ENCODE data around the gene SHLD1. TPM values are rescaled to one million over a fixed set of nuclear protein-coding genes. Genes with fewer than 3 reads are reported as not detected.
"Not testable (repeated sequence)": the region's sequence is repeated elsewhere in the genome, so short reads cannot be mapped to it uniquely, and the experiment has no call there.

Gene SHLD1
- total RNA-seq, 1 donor from 2014 or later = 2.4 TPM

DNA sequence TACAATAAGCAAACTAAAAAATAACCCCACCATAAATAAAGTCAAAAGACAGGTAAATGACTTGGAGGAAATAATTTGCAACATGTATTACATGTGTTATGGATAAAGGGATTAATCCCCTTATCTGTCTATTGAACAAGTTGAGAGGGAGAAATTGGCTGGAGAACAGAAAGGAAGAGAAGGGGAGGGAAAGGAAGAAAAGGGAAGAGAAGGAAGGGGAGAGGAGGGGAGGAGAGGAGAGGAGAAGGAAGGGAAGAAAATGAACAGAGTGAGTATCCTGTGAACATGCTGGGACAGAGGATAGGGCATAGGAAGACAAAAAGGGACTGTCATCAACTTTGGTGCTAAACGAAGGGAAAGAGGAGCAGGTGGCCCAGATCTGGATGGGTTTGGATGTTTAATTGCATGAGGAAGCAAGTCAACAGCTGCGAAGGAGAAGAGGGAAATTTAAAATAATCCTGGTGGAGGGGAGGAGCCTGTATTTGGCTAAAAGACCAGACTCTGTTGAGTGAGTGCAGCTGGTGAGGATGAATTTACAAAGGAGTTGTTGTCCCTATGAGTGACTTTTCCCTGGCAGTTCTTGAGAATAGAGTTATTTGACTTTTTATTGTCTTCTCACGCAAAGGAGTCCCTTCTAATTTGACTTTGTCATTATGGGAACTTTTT is 14.2 kb upstream of the SHLD1 start:
- DNase-seq (ENCODE audit: low read depth in 2 of 2) = no peak

DNA sequence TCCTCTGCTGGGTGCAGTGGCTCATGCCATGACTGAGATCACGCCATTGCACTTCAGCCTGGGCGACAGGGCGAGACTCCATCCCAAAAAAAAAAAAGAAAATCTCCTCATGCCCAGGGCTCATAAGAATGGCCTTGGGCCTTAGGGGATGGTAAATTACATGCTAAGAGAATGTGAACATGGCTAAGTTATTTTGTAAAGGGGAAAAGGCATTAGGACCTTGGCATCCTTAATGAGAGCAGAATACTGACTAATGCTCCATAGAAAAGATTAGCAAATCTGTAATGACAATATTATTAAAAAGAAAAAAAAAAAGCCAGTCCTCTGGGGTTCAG is 12.6 kb upstream of the SHLD1 start:
- DNase-seq (ENCODE audit: low read depth in 2 of 2) = no peak

DNA sequence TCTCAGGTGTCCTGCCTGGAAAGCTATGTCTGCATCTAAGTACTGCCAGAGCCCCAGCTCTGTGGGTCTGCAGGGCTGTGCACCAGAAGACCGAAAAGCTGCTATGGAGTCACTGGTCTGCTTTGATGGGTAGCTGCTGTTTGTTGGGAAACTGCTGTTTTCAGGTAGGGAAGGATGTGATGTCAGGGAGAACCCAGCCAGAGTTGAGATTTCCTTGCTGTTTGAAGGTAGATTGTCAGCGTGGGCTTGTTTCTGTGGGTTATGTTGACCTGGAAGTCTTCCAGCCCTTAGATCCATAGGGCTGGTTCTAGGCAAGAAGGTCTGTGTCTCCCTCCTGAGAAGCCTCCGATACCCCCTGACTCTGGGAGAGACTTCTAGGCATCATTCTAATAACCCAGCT is 12.2 kb upstream of the SHLD1 start:
- no peak for DNase-seq (ENCODE audit: low read depth in 2 of 2)

DNA sequence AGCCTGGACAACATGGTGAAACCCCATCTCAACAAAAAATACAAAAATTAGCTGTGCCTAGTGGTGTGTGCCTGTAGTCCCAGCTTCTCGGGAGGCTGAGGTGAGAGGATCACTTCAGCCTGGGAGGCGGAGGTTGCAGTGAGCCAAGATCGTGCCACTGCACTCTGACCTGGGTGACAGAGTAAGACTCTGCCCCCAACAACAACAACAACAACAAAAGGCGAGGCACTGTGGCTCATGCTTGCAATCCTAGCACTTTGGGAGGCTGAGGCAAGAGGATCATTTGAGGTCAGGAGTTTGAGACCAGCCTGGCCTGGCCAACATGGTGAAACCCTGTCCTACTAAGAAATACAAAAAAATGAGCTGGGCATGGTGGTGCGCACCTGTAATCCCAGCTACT is 9.6 kb upstream of the SHLD1 start:
- DNase-seq (ENCODE audit: low read depth in 2 of 2) = not testable (repeated sequence)

DNA sequence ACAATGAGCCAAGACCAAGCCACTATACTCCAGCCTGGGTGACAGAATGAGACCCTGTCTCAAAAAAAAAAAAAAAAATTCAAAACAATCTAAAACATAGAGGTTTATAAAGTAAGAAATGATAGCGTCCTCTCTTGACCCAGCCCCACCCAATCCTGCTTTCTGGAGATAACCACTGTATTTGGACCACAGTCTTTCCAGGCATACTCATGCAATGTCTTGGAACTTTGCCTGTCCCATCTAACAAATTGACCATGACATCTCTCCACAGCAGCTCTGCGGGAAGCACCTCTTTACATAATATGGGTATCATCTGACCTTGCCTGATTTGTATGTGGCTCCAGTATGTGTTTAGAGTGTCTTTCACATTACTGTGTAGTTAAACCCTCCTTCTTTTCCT is 9.1 kb upstream of the SHLD1 start:
- DNase-seq (ENCODE audit: low read depth in 2 of 2) = no peak

DNA sequence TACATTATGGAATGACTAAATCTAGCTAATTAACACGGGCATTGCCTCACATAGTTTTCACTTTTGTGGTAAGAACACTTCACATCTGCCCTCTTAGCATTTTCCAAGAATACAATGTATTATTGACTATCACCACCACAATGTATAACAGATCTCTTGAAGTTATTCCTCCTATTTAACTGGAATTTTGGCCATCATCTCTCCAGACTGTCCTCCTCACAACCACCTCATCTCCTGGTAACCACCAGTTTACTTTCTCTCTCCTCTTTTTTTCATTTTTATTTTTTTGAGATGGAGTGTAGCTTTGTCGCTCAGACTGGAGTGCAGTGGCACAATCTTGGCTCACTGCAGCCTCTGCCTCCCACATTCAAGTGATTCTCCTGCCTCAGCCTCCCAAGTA is 8.2 kb upstream of the SHLD1 start:
- DNase-seq (ENCODE audit: low read depth in 2 of 2) = no peak

DNA sequence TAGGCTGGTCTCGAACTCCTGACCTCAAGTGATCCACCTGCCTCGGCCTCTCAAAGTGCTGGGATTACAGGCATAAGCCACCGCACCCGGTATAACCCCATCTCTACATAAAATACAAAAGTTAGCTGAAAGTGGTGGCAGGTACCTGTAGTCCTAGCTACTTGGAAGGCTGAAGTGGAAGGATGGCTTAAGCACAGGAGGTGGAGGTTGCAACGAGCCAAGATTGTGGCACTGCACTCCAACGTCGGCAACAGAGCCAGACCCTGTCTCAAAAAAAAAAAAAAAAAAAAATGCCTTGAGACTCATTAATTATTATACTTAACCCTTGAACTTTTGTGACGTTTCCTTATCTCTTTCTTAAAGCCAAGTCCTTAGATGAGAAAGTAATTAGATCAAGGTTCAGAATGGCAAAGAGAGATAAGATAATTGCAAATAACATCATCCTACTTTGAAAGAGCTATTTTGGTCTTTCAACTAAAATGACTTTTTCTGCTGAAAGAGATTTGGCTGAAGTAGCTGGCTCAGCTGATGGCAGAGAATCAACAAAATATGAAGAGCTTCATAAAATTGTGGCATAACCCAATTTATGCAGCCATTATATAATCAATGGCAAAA is 4.7 kb upstream of the SHLD1 start:
- DNase-seq (ENCODE audit: low read depth in 2 of 2) = no peak

DNA sequence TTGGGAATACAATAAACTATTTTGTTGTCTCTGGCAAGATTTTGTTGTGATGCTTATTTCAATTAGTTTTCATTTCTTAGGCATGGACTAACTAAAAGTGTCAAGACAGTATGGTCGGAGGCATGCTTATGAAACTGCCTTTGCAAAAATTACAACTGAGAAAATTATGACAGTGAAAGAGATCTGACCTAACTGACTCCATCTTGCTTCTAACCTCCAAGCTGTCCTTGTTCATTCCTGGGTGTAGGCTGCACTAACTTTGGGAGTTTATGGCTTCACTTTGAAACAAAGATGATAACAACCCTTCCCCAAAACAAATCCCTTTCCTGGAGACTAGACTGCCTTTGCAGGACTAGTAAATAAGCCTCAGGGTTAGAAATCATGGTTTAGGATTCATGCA is 4.1 kb upstream of the SHLD1 start:
- DNase-seq (ENCODE audit: low read depth in 2 of 2) = no peak

DNA sequence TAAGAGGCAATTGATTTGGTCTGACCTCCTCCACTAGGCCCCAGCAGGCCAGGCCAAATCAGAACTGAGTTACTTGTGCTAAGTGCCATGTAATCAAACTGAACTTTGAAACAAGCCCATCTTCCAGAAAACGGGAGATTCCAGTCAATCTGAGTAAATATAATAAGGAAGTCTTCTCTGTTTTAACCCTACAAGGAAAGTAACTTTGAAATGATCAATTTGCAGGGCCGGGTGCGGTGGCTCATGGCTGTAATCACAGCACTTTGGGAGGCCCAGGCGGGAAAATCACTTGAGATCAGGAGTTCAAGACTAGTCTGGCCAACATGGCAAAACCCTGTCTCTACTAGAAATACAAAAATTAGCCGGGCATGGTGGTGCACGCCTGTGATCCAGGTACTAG is 2.0 kb upstream of the SHLD1 start:
- DNase-seq (ENCODE audit: low read depth in 2 of 2) = no peak

DNA sequence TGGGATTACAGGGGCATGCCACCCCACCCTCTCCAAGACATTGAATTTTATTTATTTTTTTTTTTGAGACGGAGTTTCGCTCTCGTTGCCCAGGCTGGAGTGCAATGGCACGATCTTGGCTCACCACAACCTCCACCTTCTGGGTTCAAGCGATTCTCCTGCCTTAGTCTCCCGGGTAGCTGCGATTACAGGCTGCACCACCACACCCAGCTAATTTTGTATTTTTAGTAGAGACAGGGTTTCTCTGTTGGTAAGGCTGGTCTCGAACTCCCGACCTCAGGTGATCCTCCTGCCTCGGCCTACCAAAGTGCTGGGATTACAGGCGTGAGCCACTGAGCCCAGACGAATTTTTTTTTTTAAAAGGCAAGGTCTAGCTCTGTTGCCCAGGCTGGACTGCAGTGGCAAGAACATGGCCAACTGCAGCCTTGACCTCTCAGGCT is 669 bp upstream of the SHLD1 start:
- not testable (repeated sequence) for DNase-seq (ENCODE audit: low read depth in 2 of 2)

DNA sequence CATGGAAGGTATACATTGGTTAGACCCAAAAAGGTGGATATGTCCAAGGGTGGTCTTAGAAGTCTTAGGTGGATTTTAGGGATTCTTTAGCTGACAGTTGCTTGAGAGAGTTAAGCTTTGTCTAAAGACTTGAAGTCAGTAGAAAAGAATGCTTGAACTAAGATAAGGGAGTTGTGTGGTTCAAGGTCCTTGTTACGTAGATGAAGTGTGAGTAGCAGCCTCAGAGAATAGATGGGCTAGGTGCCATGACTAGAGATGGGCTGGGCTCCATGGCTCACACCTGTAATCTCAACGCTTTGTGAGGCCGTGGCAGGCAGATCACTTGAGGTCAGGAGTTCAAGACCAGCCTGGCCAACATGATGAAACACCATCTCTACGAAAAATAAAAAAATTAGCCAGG is 1.7 kb downstream of the SHLD1 start:
- no peak for DNase-seq (ENCODE audit: low read depth in 2 of 2)

DNA sequence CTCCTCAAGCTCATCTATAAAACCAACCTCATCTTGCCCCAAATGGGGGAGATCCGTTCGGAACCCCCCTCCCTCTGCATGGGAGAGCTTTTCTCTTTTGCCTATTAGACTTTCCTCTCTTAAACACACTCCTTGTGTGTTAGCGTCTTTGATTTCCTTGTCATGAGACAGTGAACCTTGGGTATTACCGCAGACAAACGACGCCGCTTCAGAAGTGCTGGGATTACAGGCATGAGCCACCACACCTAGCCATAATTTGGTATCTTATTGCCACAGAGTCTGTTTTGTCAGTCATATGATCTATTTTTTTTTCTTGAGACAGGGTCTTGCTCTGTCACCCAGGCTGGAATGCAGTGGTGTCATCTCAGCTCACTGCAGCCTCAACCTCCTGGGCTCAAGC is 3.6 kb downstream of the SHLD1 start:
- no peak for DNase-seq (ENCODE audit: low read depth in 2 of 2)

DNA sequence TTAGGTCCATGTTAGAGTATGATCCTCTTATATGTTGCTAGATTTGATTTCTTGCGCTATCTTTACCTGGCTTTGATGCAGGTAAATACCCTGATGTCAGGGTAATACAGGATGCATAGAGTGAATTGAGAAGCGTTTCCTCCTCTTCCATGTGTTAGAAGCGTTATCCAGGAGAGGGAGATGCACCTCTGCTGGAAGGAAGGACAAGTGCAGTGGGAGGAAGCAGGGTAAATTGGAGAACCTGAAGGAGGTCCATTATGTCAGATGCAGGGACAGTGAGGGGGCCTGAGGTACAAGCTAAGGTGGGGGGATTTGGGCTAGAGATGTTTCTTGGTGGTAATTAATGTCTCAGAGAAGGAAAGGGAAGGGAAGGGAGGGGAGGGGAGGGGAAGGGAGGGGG is 7.7 kb downstream of the SHLD1 start:
- DNase-seq (ENCODE audit: low read depth in 2 of 2) = no peak

DNA sequence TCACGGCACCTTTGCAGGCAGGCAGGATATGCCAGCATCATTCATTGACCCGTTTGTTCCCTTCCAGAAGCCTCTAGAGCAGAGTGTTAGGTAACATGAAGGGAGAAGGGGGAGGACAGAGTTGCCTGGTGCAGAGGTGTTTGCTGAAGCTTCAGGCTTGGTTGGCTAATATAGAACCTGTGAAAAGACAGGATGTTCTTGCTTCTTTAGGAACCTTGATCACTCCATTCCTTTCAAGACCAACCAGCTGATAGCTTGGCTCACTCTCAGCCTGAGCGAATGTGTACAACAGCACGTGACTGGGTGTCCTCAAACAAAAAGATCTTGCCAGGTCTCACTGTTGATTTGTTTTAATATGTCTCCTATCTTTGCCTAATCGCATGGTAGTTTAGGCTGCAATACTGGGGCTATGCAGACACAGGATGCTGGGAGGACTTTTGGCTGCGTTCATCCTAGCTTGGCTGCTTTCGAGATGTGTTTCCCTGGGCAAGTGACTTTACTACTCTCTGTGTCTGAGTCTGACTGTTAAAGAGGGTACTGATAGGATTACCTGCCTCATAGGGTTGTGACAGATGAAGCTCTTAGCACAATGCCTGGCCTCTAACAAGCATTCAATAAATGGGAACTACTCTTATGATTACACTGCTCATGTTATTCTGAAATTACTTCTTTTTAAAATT is 16.0 kb downstream of the SHLD1 start:
- no peak for DNase-seq (ENCODE audit: low read depth in 2 of 2)

DNA sequence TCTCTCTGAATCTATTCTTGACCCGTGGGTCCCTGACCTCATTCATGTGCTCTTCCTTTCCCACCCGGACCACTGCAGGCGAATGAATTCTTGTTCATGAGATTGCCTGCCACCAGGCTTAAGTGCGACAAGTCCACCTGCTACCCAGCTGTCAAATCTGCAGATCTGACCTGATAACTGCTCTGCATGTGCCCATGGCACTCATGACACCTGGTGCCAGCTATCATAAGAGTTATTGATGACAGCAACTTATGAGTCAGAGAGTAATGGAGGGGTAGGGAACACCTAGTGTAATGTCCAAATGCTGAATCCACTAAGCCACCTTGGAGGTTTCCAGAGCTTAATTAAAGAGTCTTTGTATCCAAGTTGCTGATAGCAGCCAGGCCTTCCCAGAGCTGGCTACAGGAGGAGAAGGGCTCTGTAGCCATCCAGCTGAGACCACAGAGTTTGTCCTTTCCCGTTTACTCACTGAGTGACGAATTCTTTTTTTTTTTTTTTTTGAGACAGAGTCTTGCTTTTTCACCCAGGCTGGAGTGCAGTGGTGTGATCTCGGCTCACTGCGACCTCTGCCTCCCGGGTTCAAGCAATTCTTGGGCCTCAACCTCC is 17.4 kb downstream of the SHLD1 start:
- no peak for DNase-seq (ENCODE audit: low read depth in 2 of 2)

DNA sequence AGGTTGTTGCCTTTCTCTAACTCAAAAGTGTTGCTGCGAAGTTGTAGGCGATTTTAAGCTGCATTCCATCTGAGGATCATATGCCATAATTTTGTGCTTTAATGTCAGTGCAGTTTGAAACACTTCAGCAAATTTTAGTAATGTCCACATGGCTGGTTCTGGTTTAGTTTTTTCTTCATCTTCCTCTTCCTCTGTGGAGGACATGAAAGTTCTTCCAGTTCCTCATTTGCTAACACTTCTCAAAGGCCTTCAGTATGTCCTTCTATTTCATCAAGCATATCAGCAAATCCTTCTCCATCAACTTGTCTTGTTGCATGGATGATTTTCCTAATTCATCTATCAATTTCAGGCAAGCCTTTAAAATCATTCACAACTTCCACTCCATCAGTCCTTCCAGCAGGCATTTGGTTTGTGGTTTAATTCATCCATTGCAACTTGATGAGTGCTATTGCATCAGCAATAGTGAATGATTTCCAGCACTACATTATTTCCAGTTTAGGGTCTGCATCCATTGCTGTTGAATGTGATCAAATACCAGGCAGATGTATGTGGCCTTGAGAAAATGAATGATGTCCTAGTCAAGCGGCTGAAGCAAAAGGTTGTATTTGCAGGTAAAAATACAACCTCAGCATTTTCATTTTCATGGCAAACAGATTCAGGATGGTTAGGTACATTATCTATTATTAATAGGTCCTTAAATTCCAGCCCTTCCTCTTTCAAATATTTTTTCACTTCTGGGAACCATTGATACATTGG is 20.2 kb downstream of the SHLD1 start:
- DNase-seq (ENCODE audit: low read depth in 2 of 2) = no peak

DNA sequence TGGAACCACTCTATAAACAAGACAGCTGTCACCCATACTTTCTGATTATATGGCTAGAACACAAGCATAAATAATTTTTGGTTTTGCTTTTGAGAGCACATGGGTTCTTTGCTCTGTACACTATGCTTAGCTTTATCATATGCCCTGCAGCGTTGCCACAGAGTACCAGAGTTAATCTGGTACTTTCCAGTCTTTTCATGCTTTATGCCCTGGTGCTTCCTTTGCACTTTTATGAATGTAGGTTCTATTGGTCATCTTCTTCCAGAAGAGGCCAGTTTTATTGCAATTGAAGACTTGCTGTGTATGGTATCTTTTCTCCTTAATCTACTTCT is 20.8 kb downstream of the SHLD1 start:
- DNase-seq (ENCODE audit: low read depth in 2 of 2) = no peak

DNA sequence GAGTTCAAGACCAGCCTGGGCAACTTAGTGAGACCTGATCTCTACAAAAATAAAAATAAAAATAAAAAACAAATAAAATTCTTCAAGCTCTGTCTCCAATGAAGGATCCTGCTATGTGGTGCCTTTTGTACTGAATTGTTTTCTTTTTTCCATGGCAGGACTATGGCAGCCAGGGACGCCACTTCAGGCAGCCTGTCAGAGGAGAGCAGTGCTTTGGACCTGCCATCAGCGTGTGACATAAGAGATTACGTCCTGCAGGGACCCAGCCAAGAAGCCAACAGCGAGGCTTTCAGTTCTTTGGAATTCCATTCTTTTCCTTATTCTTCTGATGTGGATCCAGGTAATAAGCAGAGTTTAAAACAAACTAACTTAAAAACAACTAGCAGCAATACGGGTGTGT is 22.5 kb downstream of the SHLD1 start:
- no peak for DNase-seq (ENCODE audit: low read depth in 2 of 2)

DNA sequence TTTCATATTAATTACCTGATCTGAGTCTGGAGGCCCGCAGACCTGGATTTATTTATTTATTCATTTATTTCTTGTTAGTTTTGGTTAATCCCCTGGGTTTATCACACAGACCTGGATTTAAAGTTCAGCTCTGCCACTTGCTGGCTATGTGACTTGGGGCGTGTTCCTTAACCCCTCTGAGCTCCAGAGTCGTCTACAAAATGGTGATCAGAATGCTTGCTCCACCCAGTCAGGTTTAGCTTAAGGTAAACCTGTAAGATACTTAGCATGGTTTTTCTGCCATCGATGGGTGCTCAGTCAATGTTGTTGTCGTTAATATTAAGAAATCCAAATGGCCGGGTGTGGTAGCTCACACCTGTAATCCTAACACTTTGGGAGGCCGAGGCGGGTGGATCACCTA is 23.4 kb downstream of the SHLD1 start:
- no peak for DNase-seq (ENCODE audit: low read depth in 2 of 2)

DNA sequence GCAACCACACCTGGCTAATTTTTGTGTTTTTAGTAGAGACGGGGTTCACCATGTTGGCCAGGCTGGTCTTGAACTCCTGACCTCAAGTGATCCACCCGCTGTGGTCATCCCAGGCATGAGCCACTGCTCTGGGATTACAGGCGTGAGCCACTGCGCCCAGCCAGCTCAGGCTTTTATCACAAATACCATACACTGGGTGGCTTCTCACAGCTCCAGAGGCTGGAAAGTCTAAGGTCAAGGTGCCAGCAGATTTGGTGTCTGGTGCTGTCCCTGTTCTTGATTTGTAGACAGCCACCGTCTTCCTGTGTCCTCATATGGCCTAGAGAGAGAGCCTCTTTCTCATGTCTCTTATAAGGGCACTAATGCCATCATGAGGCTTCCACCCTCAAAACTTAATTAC is 25.9 kb downstream of the SHLD1 start:
- DNase-seq (ENCODE audit: low read depth in 2 of 2) = no peak

DNA sequence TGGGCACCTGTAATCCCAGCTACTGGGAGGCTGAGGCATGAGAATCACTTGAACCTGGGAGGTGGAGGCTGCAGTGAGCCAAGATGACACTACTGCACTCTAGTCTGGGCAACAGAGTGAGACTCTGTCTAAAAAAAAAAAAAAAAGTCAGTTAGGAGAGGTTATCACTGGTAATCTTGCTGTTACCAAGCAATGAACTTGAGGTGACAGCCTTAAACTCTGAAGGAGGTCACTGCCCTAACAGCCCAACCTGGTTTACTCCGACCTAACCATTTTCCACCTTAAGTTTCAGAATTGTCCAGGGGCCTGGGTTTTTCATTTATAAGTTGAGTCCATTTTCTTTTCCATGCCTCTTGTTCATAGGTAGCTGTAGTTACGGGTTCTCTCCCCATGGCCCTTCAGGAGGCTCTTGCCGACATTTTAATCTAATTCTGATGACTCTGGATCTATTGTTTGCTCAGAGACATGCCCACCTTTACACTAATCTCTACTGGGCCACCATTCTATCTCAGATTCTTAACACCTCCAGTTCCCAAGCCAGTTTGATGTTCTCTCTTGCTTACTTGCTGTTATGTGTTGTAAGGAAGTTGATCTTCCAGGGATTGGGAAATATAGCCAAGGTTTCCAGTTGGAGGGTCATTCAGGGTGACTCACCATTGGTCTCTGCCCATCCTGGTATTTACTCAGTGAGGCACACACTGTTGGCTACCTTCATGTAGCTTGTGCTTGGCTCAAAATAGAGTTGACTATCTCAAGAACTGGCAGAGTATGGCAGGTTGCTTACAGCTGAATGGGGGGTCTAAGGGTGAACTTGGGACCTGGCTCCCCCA is 29.1 kb downstream of the SHLD1 start:
- DNase-seq (ENCODE audit: low read depth in 2 of 2) = peak in 1 of 2 donors; percentile 12

All from dermis microvascular lymphatic vessel endothelial cell (primary cell).